A549 (cell line): Measurements from ENCODE around the gene RGS19. TPM values are rescaled to one million over a fixed set of nuclear protein-coding genes. Genes with fewer than 3 reads are reported as not detected.

Experiments used
- ATAC-seq, 2 experiments: fragments of 200-7000 bp in 1 of 2; fragments of >200 bp in 1 of 2; cut with Nextera tagmentation in 1 of 2; cut with Tn5 transposase in 1 of 2; 3 replicates each; pipeline versions ENCODE4 v1.8.0 to v1.9.1; 2018 to 2020; ENCODE audit warnings: mild to moderate bottlenecking in 1 of 2, moderate library complexity in 1 of 2
- CTCF ChIA-PET: fragments of 300-600 bp; sonication (Branson Sonifier 250); formaldehyde crosslinking; extraction: SDS; loops from one replicate; lab custom pipeline; 2021; ENCODE audit warnings: antibody characterized with exemption, inconsistent platforms; lab: Yijun Ruan, JAX
- POLR2A ChIA-PET: fragments of 350-600 bp; formaldehyde crosslinking; extraction: SDS; loops from one replicate; lab custom pipeline; 2021; ENCODE audit warnings: antibody characterized with exemption, inconsistent platforms; lab: Yijun Ruan, JAX
- DNase-seq, 2 experiments: peaks; one replicate each; pipeline versions ENCODE4 v3.0.0 to v3.0.0-alpha.2; 2011 to 2016; ENCODE audit warnings: low read depth in 1 of 2, low spot score in 1 of 2
- FAIRE-seq: peaks from 2 replicates; lab custom pipeline; 2011; peaks lifted over from hg19 to GRCh38; lab: Jason Lieb, UNC
- H3K27ac ChIP-seq, 2 experiments: fragments of >200 bp; sonication (Bioruptor Twin); formaldehyde crosslinking; 3 replicates each; pipeline ENCODE4 v1.5.1; 2016 to 2017
- H3K4me1 ChIP-seq: fragments of >200 bp; sonication (Bioruptor Twin); formaldehyde crosslinking; 3 replicates; pipeline ENCODE4 v1.6.1; 2016
- H3K4me2 ChIP-seq: fragments of >200 bp; sonication (Bioruptor Twin); formaldehyde crosslinking; 3 replicates; pipeline ENCODE4 v1.6.1; 2016
- H3K4me3 ChIP-seq: fragments of >200 bp; sonication (Bioruptor Twin); formaldehyde crosslinking; 3 replicates; pipeline ENCODE4 v1.5.1; 2016
- H3K9me3 ChIP-seq: fragments of >200 bp; sonication (Bioruptor Twin); formaldehyde crosslinking; 3 replicates; pipeline ENCODE4 v1.6.1; 2016
- BHLHE40 ChIP-seq: IDR thresholded peaks from 2 replicates; pipeline ENCODE4 v1.6.1; 2012; ENCODE audit warnings: low read depth, low read length, inconsistent platforms
- CBX8 ChIP-seq: fragments of 200-600 bp; sonication (generic); IDR thresholded peaks from 2 replicates; pipeline ENCODE4 v1.6.1; 2016
- CEBPB ChIP-seq, 2 experiments: fragments of >200 bp in 1 of 2; sonication (Bioruptor Twin) in 1 of 2; formaldehyde crosslinking in 1 of 2; IDR thresholded peaks; 2 replicates each; pipeline ENCODE4 v1.6.1; 2012 to 2016
- CHD4 ChIP-seq: fragments of 200-600 bp; sonication (generic); IDR thresholded peaks from 2 replicates; pipeline ENCODE4 v1.6.1; 2016; ENCODE audit warnings: antibody characterized with exemption, mild to moderate bottlenecking, borderline replicate concordance
- CTCF ChIP-seq: fragments of >200 bp; sonication (Bioruptor Twin); formaldehyde crosslinking; IDR thresholded peaks from 3 replicates; pipeline ENCODE4 v1.5.1; 2016
- E2F6 ChIP-seq: IDR thresholded peaks from 2 replicates; pipeline ENCODE4 v1.6.1; 2012; ENCODE audit warnings: low read depth, borderline replicate concordance
- EHMT2 ChIP-seq: fragments of 200-600 bp; sonication (generic); IDR thresholded peaks from 2 replicates; pipeline ENCODE4 v1.6.1; 2016; ENCODE audit warnings: antibody characterized with exemption, low read depth, mild to moderate bottlenecking, moderate library complexity
- HOXB13 ChIP-seq: fragments of 250-450 bp; sonication (Bioruptor Pico); IDR thresholded peaks from 2 replicates; pipeline ENCODE4 v1.5.0; 2020; ENCODE audit warnings: low read depth, mild to moderate bottlenecking, moderate library complexity
- JUN ChIP-seq, 2 experiments: fragments of >200 bp; sonication (Bioruptor Twin); formaldehyde crosslinking; IDR thresholded peaks; 2 replicates in 1 of 2; 3 replicates in 1 of 2; pipeline ENCODE4 v1.6.1; 2016 to 2017
- KDM1A ChIP-seq: fragments of 200-600 bp; sonication (generic); IDR thresholded peaks from 2 replicates; pipeline ENCODE4 v1.6.1; 2016; ENCODE audit warnings: low read depth, mild to moderate bottlenecking
- MYC ChIP-seq: IDR thresholded peaks from 2 replicates; pipeline ENCODE4 v1.6.1; 2012; ENCODE audit warnings: mild to moderate bottlenecking, inconsistent platforms, low read length, improper control_type of control experiment, borderline replicate concordance
- NFE2L2 ChIP-seq: fragments of 150-350 bp; conservative IDR thresholded peaks from 2 replicates; pipeline ENCODE4 v1.6.1; 2014; ENCODE audit warnings: low read length
- PHF8 ChIP-seq: fragments of 200-600 bp; sonication (generic); IDR thresholded peaks from 2 replicates; pipeline ENCODE4 v1.6.1; 2016; ENCODE audit warnings: low read depth, mild to moderate bottlenecking, antibody characterized with exemption, moderate library complexity, borderline replicate concordance
- RAD21 ChIP-seq, 2 experiments: fragments of >200 bp in 1 of 2; sonication (Bioruptor Twin) in 1 of 2; formaldehyde crosslinking in 1 of 2; IDR thresholded peaks in 1 of 2; conservative IDR thresholded peaks in 1 of 2; 2 replicates in 1 of 2; 3 replicates in 1 of 2; pipeline ENCODE4 v1.6.1; 2012 to 2018; ENCODE audit warnings: inconsistent platforms in 1 of 2
- RARB ChIP-seq: fragments of 250-450 bp; sonication (Bioruptor Pico); IDR thresholded peaks from 2 replicates; pipeline ENCODE4 v1.8.0; 2021; ENCODE audit warnings: mild to moderate bottlenecking, moderate library complexity
- RFX5 ChIP-seq: fragments of 450-650 bp; IDR thresholded peaks from 2 replicates; pipeline ENCODE4 v1.7.1; 2014; ENCODE audit warnings: antibody characterized with exemption, mild to moderate bottlenecking, moderate library complexity
- RNF2 ChIP-seq: fragments of 200-600 bp; sonication (generic); IDR thresholded peaks from 2 replicates; pipeline ENCODE4 v1.6.1; 2016; ENCODE audit warnings: low read depth, mild to moderate bottlenecking, antibody characterized with exemption, moderate library complexity, borderline replicate concordance
- TP53 ChIP-seq: fragments of 250-450 bp; sonication (Bioruptor Pico); IDR thresholded peaks from 2 replicates; pipeline ENCODE4 v1.5.0; 2021; ENCODE audit warnings: mild to moderate bottlenecking, moderate library complexity
- ZFP36 ChIP-seq: fragments of 450-650 bp; IDR thresholded peaks from 2 replicates; pipeline ENCODE4 v1.6.1; 2014; ENCODE audit warnings: borderline replicate concordance; ENCODE audit not compliant: partially characterized antibody
- WGBS: methylation state at CpG from one replicate; pipeline ENCODE4 v1.1.6; 2017; ENCODE audit errors: missing lambda C conversion rate; 5-methylcytosine and 5-hydroxymethylcytosine counted together
- polyA plus RNA-seq, 4 experiments: library from polyadenylated mRNA; depleted of rRNA in 3 of 4; stranded (reverse); fragments of >200 nt; fragmentation: RNase III in 1 of 4; extraction: RNeasy Plus Mini Kit Qiagen cat#74134 plus additional on column Dnase treatment in 1 of 4; gene quantifications; 2 replicates in 3 of 4; 3 replicates in 1 of 4; pipeline ENCODE4 v1.2.3, GENCODE V29; 2011 to 2017

Gene RGS19
- polyA plus RNA-seq, 2 of the 4 experiments (the other 2 are of a cell fraction), result 13.8 to 18.8 TPM

- peaks cover 47% of the 10 kb centered on the region for H3K4me1 ChIP-seq
- CTCF ChIA-PET, result interaction anchor here (0.8 to 6.1 kb wide), 4 partner anchors 11 to 28 kb away, joined by 3 to 85 read pairs (median 6); no protein-coding TSS in a partner anchor
- no peak for ATAC-seq
- H3K4me2 ChIP-seq, result peak overlapping the region; percentile 42; the same call in 2 of the 3 replicates
- peak overlapping the region; percentile 31 to 75; a peak in 3 of 6 replicates for H3K27ac ChIP-seq
- H3K9me3 ChIP-seq, result no peaks in the 10 kb centered on the region
- 0 out of 2 replicates have a peak, but pooled peaks have one; percentile 25 for TF ChIP-seq KDM1A
- TF ChIP-seq ZFP36, result no peak
- no peak overlapping the region for H3K4me3 ChIP-seq
- no peak for FAIRE-seq
- POLR2A ChIA-PET, result no interaction called here
- 76% methylated on average over 5 of the region's 9 CpGs for WGBS
- no peak for DNase-seq
Observed at GRCh38 chr20:64055396-64055892, 23.9 kb downstream of the RGS19 start.

- FAIRE-seq (no peak), ATAC-seq (peak; percentile 30 to 57; a peak in 5 of 6 replicates), DNase-seq (peak; percentile 52 to 68)
- TF ChIP-seq NFE2L2, result no peak
- peak; percentile 19; the same call in 2 of the 3 replicates for TF ChIP-seq CTCF
- no peak for TF ChIP-seq KDM1A
- no peak for TF ChIP-seq RNF2
- peak in 1 of 2 experiments; percentile 51; a peak in 2 of 5 replicates for TF ChIP-seq RAD21 (conservative IDR thresholded peaks at IDR 0.05 in 1 of 2, IDR thresholded peaks at IDR 0.05 in 1 of 2)
- no peak for TF ChIP-seq TP53 (CRISPR knock-in tag)
- Histone ChIP-seq H3K9me3 (no peaks in the 10 kb centered on the region), H3K4me1 (peaks cover 55% of the 10 kb centered on the region), H3K4me2 (no peak overlapping the region), H3K27ac (peak overlapping the region in 1 of 2 experiments; percentile 55; a peak in 3 of 6 replicates), H3K4me3 (no peak overlapping the region)
- WGBS, result 62% methylated on average over 12 of the region's 17 CpGs
- ChIA-PET POLR2A (interaction anchor here (1.0 to 6.5 kb wide), 4 partner anchors 8 to 73 kb away, joined by 3 to 29 read pairs (median 4); partner anchors contain the start of gene TCEA2), CTCF (interaction anchor here (0.7 to 6.1 kb wide), 16 partner anchors 8 to 80 kb away, joined by 3 to 85 read pairs (median 5); partner anchors contain the start of genes C20orf204, RGS19 and TCEA2)
Observed at GRCh38 chr20:64053841-64054661, 25.3 kb downstream of the RGS19 start.

- ChIA-PET CTCF (interaction anchor here (0.5 to 6.1 kb wide), 13 partner anchors 9 to 515 kb away, joined by 3 to 85 read pairs (median 5); partner anchors contain the start of genes RGS19 and TCEA2), POLR2A (interaction anchor here (6.5 kb wide), 1 partner anchor 9 kb away, joined by 29 read pairs; the partner anchor contains the start of gene TCEA2)
- Histone ChIP-seq H3K4me2 (no peak overlapping the region), H3K4me1 (peaks cover 55% of the 10 kb centered on the region), H3K9me3 (no peaks in the 10 kb centered on the region), H3K27ac (no peak overlapping the region), H3K4me3 (no peak overlapping the region)
- WGBS, result 90% methylated on average over 28 of the region's 33 CpGs
- FAIRE-seq, result no peak
- DNase-seq, result no peak
- ATAC-seq, result no peak
- no peak for TF ChIP-seq CEBPB (IDR thresholded peaks at IDR 0.05)
- no peak for TF ChIP-seq JUN (IDR thresholded peaks at IDR 0.05)
Observed at GRCh38 chr20:64052987-64053840, 26.1 kb downstream of the RGS19 start.

- no peak overlapping the region for H3K4me2 ChIP-seq
- no peak for ATAC-seq
- no peak overlapping the region for H3K4me3 ChIP-seq
- peak overlapping the region in 1 of 2 experiments; percentile 52; a peak in 2 of 6 replicates for H3K27ac ChIP-seq
- POLR2A ChIA-PET, result interaction anchor here (6.5 kb wide), 1 partner anchor 10 kb away, joined by 29 read pairs; the partner anchor contains the start of gene TCEA2
- H3K9me3 ChIP-seq, result no peaks in the 10 kb centered on the region
- CTCF ChIA-PET, result interaction anchor here (0.8 to 6.1 kb wide), 8 partner anchors 10 to 514 kb away, joined by 3 to 85 read pairs (median 4); partner anchors contain the start of genes RGS19 and TCEA2
- peaks cover 46% of the 10 kb centered on the region for H3K4me1 ChIP-seq
- WGBS, result 97% methylated on average over 5 of the region's 10 CpGs
- DNase-seq, result no peak
- no peak for FAIRE-seq
- TF ChIP-seq RFX5 (no peak), CBX8 (no peak), KDM1A (no peak), E2F6 (no peak), RARB (no peak), MYC (no peak), CHD4 (no peak), HOXB13 (CRISPR knock-in tag) (no peak), EHMT2 (no peak), CTCF (no peak), BHLHE40 (no peak), PHF8 (no peak)
Observed at GRCh38 chr20:64052326-64052722, 27.0 kb downstream of the RGS19 start.
